Globus pallidus (tissue), 1 donor: Measurements from ENCODE around the gene TRIM49B.
"Not testable (repeated sequence)": the region's sequence is repeated elsewhere in the genome, so short reads cannot be mapped to it uniquely, and the experiment has no call there.

Experiments
- DNase-seq: peaks from one replicate; pipeline ENCODE4 v3.0.0-alpha.2; 2015; ENCODE audit warnings: low spot score

Gene TRIM49B

GRCh38 chr11:49028523-49028922 is at the start of gene TRIM49B:
TSS of gene TRIM49B (plus strand) at chr11:49028823. CDS start at chr11:49031600, 2,777 bp downstream.
- not testable (repeated sequence) for DNase-seq

- not testable (repeated sequence) for DNase-seq
Observed at GRCh38 chr11:48983785-48984184, 44.8 kb upstream of the TRIM49B start, which contains the start of gene TRIM51G. TSS of gene TRIM51G (minus strand) at chr11:48983885. CDS start at chr11:48981695, 2,190 bp downstream.

- DNase-seq = not testable (repeated sequence)
Observed at GRCh38 chr11:49048229-49048628, 19.6 kb downstream of the TRIM49B start.

GRCh38 chr11:49049821-49050220 is 21.2 kb downstream of the TRIM49B start:
- not testable (repeated sequence) for DNase-seq

- not testable (repeated sequence) for DNase-seq
Observed at GRCh38 chr11:49059012-49059411, 30.4 kb downstream of the TRIM49B start, which contains the start of gene TRIM64C. TSS of gene TRIM64C (minus strand) at chr11:49059112. CDS start at chr11:49059112, 0 bp downstream.

GRCh38 chr11:49069897-49070296 is 41.3 kb downstream of the TRIM49B start:
- DNase-seq = not testable (repeated sequence)
